ENCODE measurements around the gene ENGASE.

Gene ENGASE

GRCh38 chr17:79094261-79094660, 19.6 kb downstream of the ENGASE start:
- Histone ChIP-seq H3K79me2 (ENCODE audit: insufficient read depth, low read length) (no peaks in the 10 kb centered on the region), H3K27ac (ENCODE audit: low read depth, low read length, poor library complexity, severe bottlenecking) (no peak overlapping the region), H4K20me1 (ENCODE audit: insufficient read depth, low read length) (no peaks in the 10 kb centered on the region), H3K4me1 (ENCODE audit: insufficient read depth, low read length, severe bottlenecking) (no peaks in the 10 kb centered on the region), H3F3A (ENCODE audit: insufficient read depth, low read length) (no peaks in the 10 kb centered on the region), H3K4me3 (ENCODE audit: low read depth, low read length, poor library complexity, severe bottlenecking) (no peak overlapping the region), H3K36me3 (ENCODE audit: insufficient read depth, low read length) (no peaks in the 10 kb centered on the region), H3K27me3 (ENCODE audit: insufficient read depth, low read length) (no peaks in the 10 kb centered on the region), H2AFZ (ENCODE audit: low read length) (no peak overlapping the region), H3K9me2 (ENCODE audit: low read depth, low read length) (no peaks in the 10 kb centered on the region), H3K9ac (ENCODE audit: low read length) (no peak overlapping the region), H3K9me3 (ENCODE audit: low read length) (no peaks in the 10 kb centered on the region), H3K4me2 (ENCODE audit: low read length) (no peak overlapping the region)
- no peak for TF ChIP-seq CTCF (IDR thresholded peaks at IDR 0.05; ENCODE audit: low read length)
- TF ChIP-seq EZH2 (IDR thresholded peaks at IDR 0.05; ENCODE audit: borderline replicate concordance, low read length): no peak

- H3K4me1 ChIP-seq (ENCODE audit: insufficient read depth, low read length, severe bottlenecking): no peaks in the 10 kb centered on the region
- no peaks in the 10 kb centered on the region for H3K36me3 ChIP-seq (ENCODE audit: insufficient read depth, low read length)
- H3K4me3 ChIP-seq (ENCODE audit: low read depth, low read length, poor library complexity, severe bottlenecking): no peak overlapping the region
- H3K4me2 ChIP-seq (ENCODE audit: low read length): no peak overlapping the region
- no peak overlapping the region for H2AFZ ChIP-seq (ENCODE audit: low read length)
- no peak overlapping the region for H3K9ac ChIP-seq (ENCODE audit: low read length)
- H4K20me1 ChIP-seq (ENCODE audit: insufficient read depth, low read length): no peaks in the 10 kb centered on the region
- no peaks in the 10 kb centered on the region for H3K79me2 ChIP-seq (ENCODE audit: insufficient read depth, low read length)
- no peaks in the 10 kb centered on the region for H3F3A ChIP-seq (ENCODE audit: insufficient read depth, low read length)
- H3K27me3 ChIP-seq (ENCODE audit: insufficient read depth, low read length): no peaks in the 10 kb centered on the region
- no peak overlapping the region for H3K27ac ChIP-seq (ENCODE audit: low read depth, low read length, poor library complexity, severe bottlenecking)
- H3K9me3 ChIP-seq (ENCODE audit: low read length): no peaks in the 10 kb centered on the region
- no peak for TF ChIP-seq EZH2 (IDR thresholded peaks at IDR 0.05; ENCODE audit: borderline replicate concordance, low read length)
- TF ChIP-seq CTCF (IDR thresholded peaks at IDR 0.05; ENCODE audit: low read length): no peak
- no peaks in the 10 kb centered on the region for H3K9me2 ChIP-seq (ENCODE audit: low read depth, low read length)
Measured at GRCh38 chr17:79095345-79096055, 20.9 kb downstream of the ENGASE start.

GRCh38 chr17:79096477-79096876, 21.9 kb downstream of the ENGASE start:
- Histone ChIP-seq H3K4me3 (ENCODE audit: low read depth, low read length, poor library complexity, severe bottlenecking) (no peak overlapping the region), H3K9me2 (ENCODE audit: low read depth, low read length) (no peaks in the 10 kb centered on the region), H3K4me2 (ENCODE audit: low read length) (no peak overlapping the region), H2AFZ (ENCODE audit: low read length) (no peak overlapping the region), H3K9ac (ENCODE audit: low read length) (no peak overlapping the region), H3K79me2 (ENCODE audit: insufficient read depth, low read length) (no peaks in the 10 kb centered on the region), H3K36me3 (ENCODE audit: insufficient read depth, low read length) (no peaks in the 10 kb centered on the region), H3F3A (ENCODE audit: insufficient read depth, low read length) (no peaks in the 10 kb centered on the region), H3K9me3 (ENCODE audit: low read length) (no peaks in the 10 kb centered on the region), H4K20me1 (ENCODE audit: insufficient read depth, low read length) (no peaks in the 10 kb centered on the region), H3K27me3 (ENCODE audit: insufficient read depth, low read length) (no peaks in the 10 kb centered on the region), H3K4me1 (ENCODE audit: insufficient read depth, low read length, severe bottlenecking) (no peaks in the 10 kb centered on the region), H3K27ac (ENCODE audit: low read depth, low read length, poor library complexity, severe bottlenecking) (no peak overlapping the region)
- TF ChIP-seq CTCF (IDR thresholded peaks at IDR 0.05; ENCODE audit: low read length) (no peak), EZH2 (IDR thresholded peaks at IDR 0.05; ENCODE audit: borderline replicate concordance, low read length) (no peak)

Measured in OCI-LY1 (cell line).